Measurements from ENCODE around the gene KCNJ9. TPM values are rescaled to one million over a fixed set of nuclear protein-coding genes. Genes with fewer than 3 reads are reported as not detected.

KCNJ9 gene
- polyA plus RNA-seq, 1 experiment = not detected

GRCh38 chr1:160083968-160084770 lies 2.8 kb downstream of the KCNJ9 start:
- H3K36me3 ChIP-seq (ENCODE audit: control insufficient read depth, insufficient read depth, low read length) = no peaks in the 10 kb centered on the region
- peak overlapping the region; percentile 16; the same call in 1 of the 2 replicates for H3K4me3 ChIP-seq (ENCODE audit: low read depth, low read length)
- TF ChIP-seq CTCF (IDR thresholded peaks at IDR 0.05; ENCODE audit: insufficient read depth, low read depth, low read length) = peak; percentile 67
- H3K27me3 ChIP-seq (ENCODE audit: control insufficient read depth, insufficient read depth, low read length) = peaks cover 26% of the 10 kb centered on the region
- CTCF ChIA-PET = interaction anchor here (0.7 to 5.6 kb wide), 16 partner anchors 8 to 293 kb away, joined by 3 to 47 read pairs (median 12); partner anchors contain the start of genes IGSF8, KCNJ10 and PEX19
- POLR2A ChIA-PET = no interaction called here
- DNase-seq (ENCODE audit: low read depth) = no peak

GRCh38 chr1:160084771-160085321 lies 3.5 kb downstream of the KCNJ9 start:
- ChIA-PET POLR2A (no interaction called here), CTCF (interaction anchor here (0.7 to 5.6 kb wide), 30 partner anchors 8 to 523 kb away, joined by 3 to 47 read pairs (median 6); partner anchors contain the start of genes CASQ1, IGSF8, KCNJ10 and PEX19)
- DNase-seq (ENCODE audit: low read depth) = no peak
- peaks cover 26% of the 10 kb centered on the region for H3K27me3 ChIP-seq (ENCODE audit: control insufficient read depth, insufficient read depth, low read length)
- no peaks in the 10 kb centered on the region for H3K36me3 ChIP-seq (ENCODE audit: control insufficient read depth, insufficient read depth, low read length)
- no peak for TF ChIP-seq CTCF (IDR thresholded peaks at IDR 0.05; ENCODE audit: insufficient read depth, low read depth, low read length)
- H3K4me3 ChIP-seq (ENCODE audit: low read depth, low read length) = no peak overlapping the region

- TF ChIP-seq CTCF (IDR thresholded peaks at IDR 0.05; ENCODE audit: insufficient read depth, low read depth, low read length) = peak; percentile 91
- H3K27me3 ChIP-seq (ENCODE audit: control insufficient read depth, insufficient read depth, low read length) = peaks cover 20% of the 10 kb centered on the region
- CTCF ChIA-PET = interaction anchor here (0.7 to 5.6 kb wide), 50 partner anchors 10 to 522 kb away, joined by 3 to 47 read pairs (median 4); partner anchors contain the start of genes CASQ1, IGSF8, KCNJ10 and PEX19
- no peaks in the 10 kb centered on the region for H3K36me3 ChIP-seq (ENCODE audit: control insufficient read depth, insufficient read depth, low read length)
- POLR2A ChIA-PET = no interaction called here
- DNase-seq (ENCODE audit: low read depth) = no peak
- H3K4me3 ChIP-seq (ENCODE audit: low read depth, low read length) = no peak overlapping the region
These were observed 4.5 kb downstream of the KCNJ9 start for GRCh38 chr1:160085686-160086455.

- no peak overlapping the region for H3K4me3 ChIP-seq (ENCODE audit: low read depth, low read length)
- ChIA-PET CTCF (interaction anchor here (0.7 to 5.6 kb wide), 24 partner anchors 10 to 206 kb away, joined by 3 to 47 read pairs (median 7); partner anchors contain the start of genes CASQ1, IGSF8, KCNJ10 and PEX19), POLR2A (interaction anchor here (0.6 kb wide), 1 partner anchor 172 kb away, joined by 3 read pairs; no protein-coding TSS in a partner anchor)
- DNase-seq (ENCODE audit: low read depth) = no peak
- TF ChIP-seq CTCF (IDR thresholded peaks at IDR 0.05; ENCODE audit: insufficient read depth, low read depth, low read length) = no peak
- H3K36me3 ChIP-seq (ENCODE audit: control insufficient read depth, insufficient read depth, low read length) = no peaks in the 10 kb centered on the region
- H3K27me3 ChIP-seq (ENCODE audit: control insufficient read depth, insufficient read depth, low read length) = peaks cover 15% of the 10 kb centered on the region
These were observed 5.1 kb downstream of the KCNJ9 start for GRCh38 chr1:160086456-160086892.

All from BJ (cell line).